Cardiac ventricle fibroblast (primary cell): Measurements from ENCODE around the gene ABCB4. TPM values are rescaled to one million over a fixed set of nuclear protein-coding genes. Genes with fewer than 3 reads are reported as not detected.

ENCODE experiments used
- total RNA-seq: library from RNA; depleted of rRNA; stranded (reverse); fragments of >200 nt; gene quantifications from 2 replicates; pipeline ENCODE4 v1.2.3, GENCODE V29; 2015

ABCB4 gene
- not detected in 2 replicates for total RNA-seq

DNA sequence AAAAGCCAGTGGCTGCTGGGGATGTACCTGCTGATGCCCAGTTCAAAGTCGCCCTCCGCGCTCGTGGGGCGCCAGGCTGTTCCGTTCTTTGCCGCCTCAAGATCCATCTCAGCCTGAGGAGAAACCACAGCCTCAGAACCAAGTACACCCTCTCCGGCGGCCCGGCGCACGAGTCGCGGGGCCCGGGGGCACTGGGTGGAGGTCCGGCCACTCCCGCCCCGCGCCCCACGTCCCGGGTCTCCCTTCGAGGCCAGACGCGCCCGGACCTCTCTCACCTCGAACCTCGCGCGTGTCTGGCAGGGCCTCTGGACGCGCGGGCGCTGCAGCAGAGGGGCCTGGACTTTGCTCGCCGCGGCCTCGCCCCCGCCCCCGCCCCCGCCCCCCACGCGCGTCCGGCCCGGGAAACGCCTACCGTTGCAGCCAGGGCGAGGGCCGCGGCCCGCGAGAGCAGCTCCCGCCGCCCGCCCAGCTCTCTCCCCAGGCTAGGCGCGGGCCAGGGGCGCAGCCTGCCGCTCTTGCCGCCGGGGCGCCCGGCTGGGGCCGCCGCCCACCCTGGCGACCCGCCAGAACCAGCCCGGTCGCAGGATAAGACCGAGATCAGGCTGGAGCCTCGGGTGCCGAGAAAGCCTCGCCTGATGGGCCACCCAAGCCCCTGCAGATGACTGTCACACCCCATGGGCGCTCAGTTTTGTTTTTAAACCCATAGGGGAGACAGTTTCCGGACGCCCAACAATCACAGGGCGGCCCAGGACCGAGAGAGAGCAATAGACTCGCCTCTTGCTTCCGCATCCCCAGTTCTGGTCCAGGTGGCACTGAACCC, at the start of gene ABCB4:
Gene ABCB4 (minus strand): TSS at position 322 of the 820 bp plus-strand sequence. CDS start 215 bp downstream, at position 107.

Other genes with a start within 250 kb of the ABCB4 start
- gene CROT, start 130.0 kb downstream of the ABCB4 start, total RNA-seq = 9.1 and 16.4 TPM in 2 replicates
- gene ABCB1, start 125.2 kb upstream of the ABCB4 start, total RNA-seq = 0.29 TPM in 1 of 2 replicates, not detected in the other
- not detected in 2 replicates for gene RUNDC3B, start 152.7 kb upstream of the ABCB4 start, total RNA-seq